Right atrium auricular region (tissue), 2 donors: Measurements from ENCODE around the gene PCIF1. TPM values are rescaled to one million over a fixed set of nuclear protein-coding genes. Genes with fewer than 3 reads are reported as not detected.

Experiments used
- DNase-seq: peaks from one replicate; pipeline ENCODE4 v3.0.0-alpha.2; 2019; ENCODE audit warnings: low spot score
- H3K27ac ChIP-seq, 2 donors: fragments of 200-600 bp; sonication (generic); 1 replicate in 1 of 2; 2 replicates in 1 of 2; pipeline ENCODE4 v1.5.1; 2016 to 2019
- H3K27me3 ChIP-seq, 2 donors: fragments of 200-600 bp; sonication (generic); one replicate each; pipeline versions ENCODE4 v1.5.1 to v1.6.0; 2017 to 2019
- H3K36me3 ChIP-seq: fragments of 200-600 bp; sonication (generic); one replicate; pipeline ENCODE4 v1.5.1; 2016
- H3K4me1 ChIP-seq, 2 donors: fragments of 200-600 bp; sonication (generic); one replicate each; pipeline versions ENCODE4 v1.5.1 to v1.6.0; 2017 to 2019
- H3K4me3 ChIP-seq, 2 donors: fragments of 200-600 bp; sonication (generic); 1 replicate in 1 of 2; 2 replicates in 1 of 2; pipeline ENCODE4 v1.5.1; 2017 to 2019; ENCODE audit warnings: mild to moderate bottlenecking in 1 of 2, moderate library complexity in 1 of 2
- H3K9me3 ChIP-seq, 2 donors: fragments of 200-600 bp; sonication (generic); one replicate each; pipeline ENCODE4 v1.5.1; 2019
- CTCF ChIP-seq, 2 donors: fragments of 200-600 bp; sonication (generic); IDR thresholded peaks; one replicate each; pipeline ENCODE4 v1.5.1; 2019; ENCODE audit warnings: antibody characterized with exemption in 2 of 2
- total RNA-seq, 2 donors: library from RNA; depleted of rRNA; stranded (reverse); fragments of >200 nt; gene quantifications; one replicate each; pipeline ENCODE4 v1.1.0, GENCODE V29; 2016

The PCIF1 gene
- total RNA-seq, 2 donors from 2014 or later = 21.1 to 39.8 TPM

GRCh38 chr20:45967551-45968080 is 33.1 kb downstream of the PCIF1 start:
- Histone ChIP-seq H3K9me3 (no peaks in the 10 kb centered on the region), H3K4me3 (no peak overlapping the region), H3K27ac (no peak overlapping the region), H3K4me1 (peaks cover 0 to 22% of the 10 kb centered on the region in 2 donors), H3K36me3 (peaks cover 61% of the 10 kb centered on the region), H3K27me3 (no peaks in the 10 kb centered on the region)
- no peak for TF ChIP-seq CTCF (IDR thresholded peaks at IDR 0.05)
- DNase-seq = no peak

GRCh38 chr20:45968081-45968671 is 33.7 kb downstream of the PCIF1 start:
- no peak for TF ChIP-seq CTCF (IDR thresholded peaks at IDR 0.05)
- no peak for DNase-seq
- Histone ChIP-seq H3K27me3 (no peaks in the 10 kb centered on the region), H3K4me1 (peaks cover 0 to 25% of the 10 kb centered on the region in 2 donors), H3K27ac (no peak overlapping the region), H3K36me3 (peaks cover 57% of the 10 kb centered on the region), H3K4me3 (no peak overlapping the region), H3K9me3 (no peaks in the 10 kb centered on the region)

- DNase-seq = no peak
- Histone ChIP-seq H3K4me1 (peaks cover 0 to 25% of the 10 kb centered on the region in 2 donors), H3K9me3 (no peaks in the 10 kb centered on the region), H3K36me3 (peaks cover 48% of the 10 kb centered on the region), H3K27me3 (no peaks in the 10 kb centered on the region), H3K27ac (peak overlapping the region in 1 of 2 donors; percentile 99), H3K4me3 (no peak overlapping the region)
- TF ChIP-seq CTCF (IDR thresholded peaks at IDR 0.05) = no peak
Observed at GRCh38 chr20:45968801-45969711, 34.6 kb downstream of the PCIF1 start.

GRCh38 chr20:45969712-45970634 is 35.5 kb downstream of the PCIF1 start:
- peak overlapping the region in 1 of 2 donors; percentile 99 for H3K27ac ChIP-seq
- peak overlapping the region in 1 of 2 donors; percentile 87 for H3K4me3 ChIP-seq
- H3K36me3 ChIP-seq = peaks cover 39% of the 10 kb centered on the region
- H3K27me3 ChIP-seq = no peaks in the 10 kb centered on the region
- TF ChIP-seq CTCF (IDR thresholded peaks at IDR 0.05) = peak; percentile 34 to 68
- no peak for DNase-seq
- peaks cover 0 to 25% of the 10 kb centered on the region in 2 donors for H3K4me1 ChIP-seq
- no peaks in the 10 kb centered on the region for H3K9me3 ChIP-seq
